GM11168 (cell line): Measurements from ENCODE around the gene NBPF20.
"Not testable (repeated sequence)": the region's sequence is repeated elsewhere in the genome, so short reads cannot be mapped to it uniquely, and the experiment has no call there.

Experiments used
- in situ Hi-C: fragments of 300-500 bp; cut with MboI; formaldehyde crosslinking; loops from one replicate; pipeline ENCODE4 v1.12.0; 2022; ENCODE audit warnings: low sequenced_read_pairs; ENCODE audit not compliant: unreplicated experiment

NBPF20 gene, protein sequence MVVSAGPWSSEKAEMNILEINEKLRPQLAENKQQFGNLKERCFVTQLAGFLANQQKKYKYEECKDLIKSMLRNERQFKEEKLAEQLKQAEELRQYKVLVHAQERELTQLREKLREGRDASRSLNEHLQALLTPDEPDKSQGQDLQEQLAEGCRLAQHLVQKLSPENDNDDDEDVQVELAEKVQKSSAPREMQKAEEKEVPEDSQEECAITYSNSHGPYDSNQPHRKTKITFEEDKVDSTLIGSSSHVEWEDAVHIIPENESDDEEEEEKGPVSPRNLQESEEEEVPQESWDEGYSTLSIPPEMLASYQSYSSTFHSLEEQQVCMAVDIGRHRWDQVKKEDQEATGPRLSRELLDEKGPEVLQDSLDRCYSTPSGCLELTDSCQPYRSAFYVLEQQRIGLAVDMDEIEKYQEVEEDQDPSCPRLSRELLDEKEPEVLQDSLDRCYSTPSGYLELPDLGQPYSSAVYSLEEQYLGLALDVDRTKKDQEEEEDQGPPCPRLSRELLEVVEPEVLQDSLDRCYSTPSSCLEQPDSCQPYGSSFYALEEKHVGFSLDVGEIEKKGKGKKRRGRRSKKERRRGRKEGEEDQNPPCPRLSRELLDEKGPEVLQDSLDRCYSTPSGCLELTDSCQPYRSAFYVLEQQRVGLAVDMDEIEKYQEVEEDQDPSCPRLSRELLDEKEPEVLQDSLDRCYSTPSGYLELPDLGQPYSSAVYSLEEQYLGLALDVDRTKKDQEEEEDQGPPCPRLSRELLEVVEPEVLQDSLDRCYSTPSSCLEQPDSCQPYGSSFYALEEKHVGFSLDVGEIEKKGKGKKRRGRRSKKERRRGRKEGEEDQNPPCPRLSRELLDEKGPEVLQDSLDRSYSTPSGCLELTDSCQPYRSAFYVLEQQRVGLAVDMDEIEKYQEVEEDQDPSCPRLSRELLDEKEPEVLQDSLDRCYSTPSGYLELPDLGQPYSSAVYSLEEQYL (N-terminal part only)

DNA sequence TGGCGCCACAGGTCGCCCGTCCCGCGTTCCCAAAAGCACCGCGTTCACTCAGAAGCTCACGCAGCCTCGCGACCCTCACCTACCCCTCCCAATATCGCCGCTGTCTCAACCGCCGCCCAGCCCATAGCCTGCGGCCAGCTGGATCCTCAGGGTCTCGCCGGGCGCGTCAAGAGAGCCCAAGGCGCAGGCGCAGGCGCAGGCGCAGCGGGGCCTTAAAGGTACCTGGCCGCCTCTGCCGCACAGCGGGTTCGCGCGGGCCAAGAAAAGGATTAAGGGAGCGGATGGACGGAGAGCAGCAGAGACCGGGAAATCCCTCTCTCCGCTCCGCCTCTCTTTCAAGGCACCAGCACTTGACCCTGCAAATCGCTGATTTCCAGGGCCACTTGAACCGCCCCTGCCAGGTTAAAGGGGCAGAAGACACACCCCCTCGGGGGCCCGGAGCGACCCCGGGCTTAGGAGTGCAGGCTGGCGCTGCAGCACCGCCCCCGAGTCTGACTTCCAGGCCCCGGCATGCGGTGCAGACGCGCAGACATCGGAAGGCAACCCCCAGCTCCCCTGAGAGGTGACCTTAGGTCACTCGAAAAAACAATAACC is at the start of gene NBPF20:
Gene NBPF20, minus strand, starts transcription at position 168 of the 594 bp plus-strand sequence. CDS start 20,331 bp downstream, outside the sequence.
- in situ Hi-C loops: no loop called here

DNA sequence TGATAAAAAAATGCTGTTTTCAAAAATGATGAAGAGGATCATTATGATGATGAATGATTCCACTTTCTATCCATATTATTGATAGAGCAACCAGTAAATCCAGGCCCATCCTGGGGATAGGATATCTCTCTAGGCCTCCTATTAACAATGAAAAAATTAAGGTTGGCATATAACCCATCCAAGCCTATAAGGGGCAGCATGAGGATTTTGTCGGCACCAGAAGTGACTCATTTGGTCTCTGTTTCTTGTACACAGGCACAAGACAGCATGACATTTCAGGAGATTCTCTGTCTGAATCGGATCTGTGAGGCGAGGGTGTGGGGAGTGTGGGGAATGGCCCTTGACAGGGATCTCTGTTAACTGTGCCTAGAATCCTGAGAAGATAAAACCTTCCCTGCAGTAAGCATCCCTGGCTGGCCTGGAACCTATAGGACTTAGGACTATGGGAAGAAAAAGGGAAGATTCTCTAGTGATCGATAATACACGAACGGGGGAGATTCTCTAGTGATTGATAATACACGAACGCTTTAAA is 49.5 kb upstream of the NBPF20 start:
- in situ Hi-C loops: not testable (repeated sequence)

DNA sequence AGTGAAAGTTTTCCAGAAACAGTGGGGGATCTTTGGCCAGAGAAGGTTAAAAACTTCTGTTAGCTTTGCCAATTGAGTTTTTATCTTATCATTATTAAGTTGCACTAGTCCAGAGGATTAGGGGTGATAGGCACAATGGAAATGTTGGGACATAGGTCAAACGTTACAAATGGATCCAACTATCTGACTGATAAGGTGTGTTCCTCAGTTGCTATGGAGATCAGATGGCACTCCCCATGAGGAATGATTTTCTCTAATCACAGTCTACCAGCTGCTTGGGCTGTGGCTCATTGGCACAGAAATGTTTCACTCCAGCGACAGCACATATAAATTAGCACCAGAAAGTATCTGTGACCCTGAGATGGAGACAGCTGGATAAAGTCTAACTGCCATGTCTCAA is 47.3 kb upstream of the NBPF20 start:
- in situ Hi-C loops: not testable (repeated sequence)

DNA sequence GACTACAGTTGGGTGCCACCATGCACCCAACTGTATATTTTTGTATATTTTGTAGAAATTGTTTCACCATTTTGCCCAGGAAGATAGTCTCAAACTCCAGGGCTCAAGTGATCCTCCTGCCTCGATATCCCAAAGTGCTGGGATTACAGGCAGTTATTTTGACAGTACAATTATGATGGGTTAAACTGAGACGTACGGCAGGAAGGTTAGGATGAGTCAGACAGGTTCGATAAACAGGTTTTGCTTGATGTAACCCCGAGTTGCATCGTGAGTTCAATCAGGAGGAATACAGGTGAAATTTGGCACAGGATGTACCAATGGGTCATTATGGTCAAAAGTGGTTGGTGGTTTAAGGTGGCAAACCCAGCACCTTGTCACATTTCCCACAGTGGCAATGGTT is 46.0 kb upstream of the NBPF20 start:
- in situ Hi-C loops: not testable (repeated sequence)

DNA sequence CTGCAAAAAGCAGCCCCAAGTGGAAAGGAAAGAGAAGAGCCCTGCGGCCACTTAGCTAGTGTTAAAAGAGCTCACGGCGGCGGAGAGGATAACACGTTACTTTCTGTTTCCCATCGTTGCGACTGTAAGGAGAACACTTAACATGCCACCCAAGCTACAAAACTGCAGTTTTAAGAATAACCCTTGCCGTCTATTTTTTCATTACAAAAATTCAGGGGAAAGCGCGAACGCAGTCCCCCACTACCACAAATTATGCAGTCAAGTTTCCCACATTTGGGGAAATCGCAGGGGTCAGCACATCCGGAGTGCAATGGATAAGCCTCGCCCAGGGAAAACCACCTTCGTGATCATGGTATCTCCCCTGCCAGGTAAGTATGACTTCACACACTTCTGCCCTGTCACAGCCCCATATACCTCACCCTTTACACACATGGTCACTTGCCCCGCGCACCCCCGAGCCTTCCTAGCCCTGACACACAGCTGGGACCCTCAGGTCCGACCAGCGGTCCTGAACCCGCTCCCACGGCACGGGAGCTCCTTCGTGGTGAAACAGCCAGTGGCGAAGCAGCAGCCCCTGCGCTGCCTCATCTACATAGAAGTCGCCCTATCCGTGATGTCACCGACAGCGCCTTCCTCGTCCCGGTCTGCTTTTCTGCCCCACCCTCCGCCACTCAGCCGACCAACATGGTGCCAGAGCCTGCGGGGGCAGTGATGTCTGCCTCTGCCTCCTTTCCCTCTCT is 40.2 kb upstream of the NBPF20 start:
- in situ Hi-C loops: not testable (repeated sequence)

DNA sequence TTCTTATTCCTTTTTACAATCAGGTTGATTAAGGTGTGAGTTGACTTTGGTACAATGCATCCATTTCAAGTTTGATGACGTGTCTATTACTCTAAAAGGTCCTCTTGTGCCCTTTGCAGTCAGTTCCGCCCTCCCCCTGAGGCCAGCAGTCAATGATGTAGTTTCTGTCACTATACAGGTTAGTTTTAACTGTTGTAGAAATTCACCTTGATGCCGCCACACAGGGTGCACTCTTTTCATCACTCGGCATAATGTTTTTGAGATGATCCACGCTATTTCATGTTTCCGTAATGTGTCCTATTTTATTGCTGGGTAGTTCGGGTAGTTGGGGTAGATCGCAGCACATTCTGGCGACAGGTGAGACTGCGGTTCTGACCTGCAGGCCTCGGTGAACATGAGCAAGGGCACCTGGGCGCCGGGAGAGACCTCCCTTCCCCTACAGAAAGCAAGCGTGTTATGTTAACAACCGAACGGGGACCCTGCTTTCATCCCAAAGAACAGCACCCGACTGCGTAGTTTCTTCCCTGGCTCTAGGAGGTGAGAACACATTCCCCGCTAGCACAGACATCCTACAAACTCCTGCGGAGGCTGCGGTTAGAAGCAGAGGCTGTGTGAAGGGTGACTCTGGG is 39.4 kb upstream of the NBPF20 start:
- in situ Hi-C loops: not testable (repeated sequence)

DNA sequence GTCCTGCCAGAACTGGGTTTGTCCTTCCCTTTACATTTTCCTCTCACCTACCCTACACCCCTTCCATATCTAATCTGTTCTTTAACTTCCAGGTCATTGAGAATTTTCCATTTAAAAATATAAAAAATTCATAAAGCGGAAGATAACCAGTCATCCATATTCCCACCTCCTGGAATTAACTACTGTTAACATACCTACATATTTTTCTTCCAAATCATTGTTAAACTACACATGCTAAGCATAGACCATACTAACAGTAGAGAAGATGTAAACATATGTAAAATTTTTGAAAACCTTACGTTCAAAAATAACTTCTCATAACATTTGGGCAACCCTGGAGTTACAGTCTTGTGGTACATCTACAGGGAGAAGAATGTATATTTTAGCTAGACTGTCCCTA is 38.6 kb upstream of the NBPF20 start:
- in situ Hi-C loops: not testable (repeated sequence)

DNA sequence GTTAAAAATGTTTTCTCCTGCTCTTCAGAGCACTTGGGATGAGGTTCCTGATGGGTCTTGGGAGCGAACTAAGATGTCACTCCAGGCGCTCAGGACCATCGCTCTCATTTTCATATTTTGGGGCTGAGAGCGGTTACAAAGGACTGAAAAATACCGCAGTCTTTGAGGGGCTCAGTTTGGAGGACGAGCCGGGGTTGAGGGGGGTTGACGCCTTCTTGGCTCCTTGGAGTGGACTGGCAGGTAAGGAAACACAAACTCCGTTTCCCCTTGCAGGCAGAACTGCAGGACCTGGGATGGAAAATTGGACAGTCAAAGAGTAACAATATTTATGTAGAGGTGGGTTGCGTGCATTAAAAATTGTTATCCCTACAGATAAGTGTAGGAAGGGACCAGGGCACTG is 35.3 kb upstream of the NBPF20 start:
- in situ Hi-C loops: not testable (repeated sequence)

DNA sequence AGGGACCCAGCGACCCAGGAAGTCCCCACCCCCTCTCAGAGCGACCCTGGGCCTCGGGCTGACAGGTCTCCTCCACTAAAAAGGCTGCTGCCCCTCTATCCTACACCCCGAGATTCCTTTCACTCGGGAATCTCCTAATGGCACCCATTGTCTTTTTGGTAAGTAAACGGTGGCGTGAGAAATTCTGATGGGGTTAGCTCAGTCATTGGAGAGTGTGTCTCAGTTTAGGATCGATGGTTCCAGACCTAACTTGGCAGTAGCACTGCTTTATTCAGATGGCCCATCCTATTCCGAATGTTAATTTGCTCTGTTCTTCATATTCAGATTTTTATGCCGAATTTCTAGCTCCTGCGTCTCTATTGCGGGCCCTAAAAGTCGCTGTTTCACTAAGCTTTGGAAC is 34.6 kb upstream of the NBPF20 start:
- in situ Hi-C loops: not testable (repeated sequence)

DNA sequence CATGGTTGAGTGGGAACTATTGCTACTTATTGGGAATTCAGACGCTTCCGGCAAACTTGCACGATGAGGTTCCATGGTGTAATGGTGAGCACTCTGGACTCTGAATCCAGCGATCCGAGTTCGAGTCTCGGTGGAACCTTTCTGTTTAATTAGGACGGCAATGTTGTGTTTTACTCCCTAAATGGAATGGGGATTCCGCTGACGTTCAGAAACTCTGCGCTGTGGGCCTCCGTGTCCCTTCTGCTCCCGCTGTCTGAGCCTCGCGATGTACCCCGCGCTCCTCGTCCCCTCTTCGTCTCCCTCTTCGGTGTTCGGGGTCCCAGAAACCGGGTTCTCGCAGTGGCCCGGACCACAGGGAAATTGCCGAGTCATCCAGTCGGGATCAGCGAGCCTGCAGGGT is 34.2 kb upstream of the NBPF20 start:
- in situ Hi-C loops: not testable (repeated sequence)

DNA sequence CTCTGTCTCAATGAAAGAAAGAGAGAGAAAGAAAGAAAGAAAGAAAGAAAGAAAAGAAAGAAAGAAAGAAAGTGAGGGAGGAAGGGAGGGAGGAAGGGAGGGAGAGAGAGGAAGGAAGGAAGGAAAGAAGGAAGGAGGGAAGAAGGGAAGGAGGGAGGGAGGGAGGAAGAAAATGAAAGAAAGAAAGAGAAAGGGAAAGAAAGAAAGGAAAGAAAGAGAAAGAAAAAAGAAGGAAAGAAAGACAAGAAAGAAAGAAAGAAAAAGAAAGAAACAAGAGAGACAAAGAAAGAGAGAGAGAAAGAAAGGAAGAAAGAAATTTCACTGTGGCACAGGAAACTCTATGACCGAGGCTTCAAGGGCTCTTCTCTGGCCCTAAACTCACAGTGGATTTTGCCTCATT is 33.7 kb upstream of the NBPF20 start:
- in situ Hi-C loops: not testable (repeated sequence)

DNA sequence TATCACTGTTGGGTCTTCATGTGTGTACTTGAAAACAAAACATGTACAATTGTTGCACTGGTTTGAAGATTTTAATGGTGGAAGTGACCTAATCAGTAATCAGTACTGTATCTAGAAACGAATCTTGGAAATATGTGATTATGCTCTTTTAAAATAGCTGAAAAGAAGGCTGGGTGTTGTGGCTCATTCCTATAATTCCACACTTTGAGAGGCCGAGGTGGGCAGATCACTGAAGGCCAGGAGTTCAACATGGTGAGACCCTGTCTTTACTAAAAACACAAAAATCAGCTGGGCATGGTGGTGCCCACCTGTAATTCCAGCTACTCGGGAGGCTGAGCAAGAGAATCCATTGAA is 29.4 kb upstream of the NBPF20 start:
- in situ Hi-C loops: not testable (repeated sequence)

DNA sequence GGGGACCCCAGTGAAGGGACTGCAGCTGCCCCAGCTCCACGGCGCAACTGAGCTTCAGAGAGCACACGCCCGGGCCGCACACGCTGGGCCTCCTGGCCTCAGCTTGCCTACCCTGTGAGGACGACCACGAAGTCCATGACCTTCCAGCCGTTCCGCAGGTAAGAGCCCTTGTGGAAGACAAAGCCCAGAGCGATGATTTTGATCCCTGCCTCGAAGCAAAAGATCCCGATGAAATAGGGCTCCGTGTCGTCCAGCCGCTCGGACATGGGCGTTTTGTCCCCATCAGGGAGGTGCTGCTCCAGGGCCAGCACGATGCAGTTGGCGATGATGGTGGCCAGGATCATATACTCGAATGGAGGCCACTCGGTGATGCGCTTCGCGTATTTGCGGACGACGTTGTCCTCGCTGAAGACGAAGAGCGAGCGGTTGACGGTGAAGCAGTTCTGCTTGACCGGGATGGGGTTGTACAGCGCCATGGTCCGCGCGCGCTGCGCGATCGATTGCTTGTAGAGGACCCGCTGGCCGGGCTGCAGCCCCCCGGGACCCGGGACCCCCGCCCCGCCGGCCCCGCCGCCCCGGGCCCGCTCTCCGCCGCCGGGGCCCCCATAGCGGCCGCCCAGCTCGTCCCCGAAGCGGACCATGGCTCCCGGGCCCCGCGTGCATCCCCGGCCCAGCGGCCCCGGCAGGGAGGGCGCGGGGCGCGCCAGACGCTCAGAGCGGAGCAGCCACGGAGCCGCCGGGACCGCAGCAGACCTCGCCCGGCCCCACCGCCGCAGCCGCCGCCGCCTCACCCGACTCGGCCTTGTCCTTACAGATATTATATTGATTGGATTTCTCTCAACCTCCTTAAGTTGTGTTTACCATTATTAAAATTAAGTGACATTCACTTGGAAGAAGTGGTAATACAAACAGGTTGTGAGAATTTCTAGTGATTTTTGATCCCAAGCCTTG is 28.7 kb upstream of the NBPF20 start:
- in situ Hi-C loops: not testable (repeated sequence)

DNA sequence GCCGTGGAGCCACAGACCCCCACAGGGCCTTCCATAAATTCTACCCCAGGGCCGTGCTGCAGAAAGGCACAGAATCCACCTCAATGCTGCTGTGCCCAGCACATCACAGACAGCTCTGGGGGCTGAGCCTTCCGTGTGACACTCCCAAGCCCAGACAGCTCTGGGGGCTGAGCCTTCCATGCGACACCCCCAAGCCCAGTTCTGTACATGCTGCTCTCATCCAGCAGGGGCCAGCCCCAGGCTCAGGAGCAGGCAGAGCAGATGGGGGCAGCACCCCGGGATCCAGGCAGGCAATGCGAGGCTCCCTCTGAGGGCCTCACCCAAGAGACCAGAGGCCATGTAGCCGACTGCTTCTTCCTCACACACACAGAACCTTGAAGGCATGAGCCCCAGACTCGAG is 27.1 kb upstream of the NBPF20 start:
- in situ Hi-C loops: not testable (repeated sequence)

DNA sequence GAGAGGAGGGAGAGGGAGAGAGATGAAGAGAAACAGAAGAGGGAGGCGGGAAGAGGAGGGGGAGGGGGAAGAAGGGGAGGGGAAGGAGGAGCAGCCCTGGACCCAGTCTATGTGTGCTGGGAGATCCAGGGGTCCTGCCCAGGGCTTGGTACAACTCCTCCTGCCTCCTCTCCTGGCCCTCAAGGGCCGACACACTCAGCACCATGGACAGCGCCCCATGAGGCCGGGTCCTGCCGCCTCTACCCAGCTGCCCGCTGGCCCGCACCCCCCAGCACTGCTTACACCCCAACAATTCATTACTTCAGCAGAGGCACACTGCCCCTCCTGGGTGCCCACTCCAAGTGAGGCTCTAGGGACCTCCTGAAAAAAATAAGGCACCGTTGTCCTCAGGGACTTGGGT is 26.5 kb upstream of the NBPF20 start:
- in situ Hi-C loops: not testable (repeated sequence)

DNA sequence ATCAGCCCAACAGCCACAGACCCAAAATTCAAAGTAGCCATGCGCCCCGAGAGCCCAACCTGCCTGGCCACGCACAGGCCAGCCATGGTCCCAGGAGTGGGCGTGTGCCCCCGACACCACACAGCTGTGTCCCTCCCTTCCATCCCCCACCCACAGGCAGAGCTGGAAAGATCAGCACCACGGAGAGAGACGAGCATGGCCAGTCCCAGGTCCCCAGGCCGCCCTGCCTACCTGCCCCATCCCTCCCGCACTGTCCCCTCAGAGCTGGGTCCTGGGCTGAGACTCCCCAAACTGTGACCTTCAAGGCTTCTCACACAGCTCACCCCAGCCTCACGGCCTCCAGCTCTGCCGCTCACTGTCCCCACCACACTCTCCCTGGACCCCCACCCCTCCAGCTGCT is 19.8 kb upstream of the NBPF20 start:
- in situ Hi-C loops: not testable (repeated sequence)

DNA sequence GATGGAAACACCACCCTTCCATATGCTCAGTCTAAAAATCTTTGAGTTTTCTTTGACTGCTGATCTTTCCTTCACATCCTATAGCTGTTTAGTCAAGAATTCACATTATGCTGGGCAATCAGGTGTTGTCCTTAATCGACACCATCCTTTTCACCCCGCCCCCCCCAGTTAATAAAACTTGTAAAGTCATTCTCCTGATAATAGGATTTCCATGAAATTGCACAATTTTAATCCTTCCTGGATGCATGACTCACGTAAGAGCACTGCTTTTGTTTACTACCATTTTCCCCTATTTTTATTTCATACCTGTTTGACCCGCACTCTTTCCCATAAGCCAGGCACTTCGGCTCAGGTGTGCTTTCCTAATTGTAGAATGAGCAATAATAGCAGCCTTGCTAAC is 16.9 kb upstream of the NBPF20 start:
- in situ Hi-C loops: not testable (repeated sequence)
